HepG2 (cell line): ENCODE results near the gene ABCA4. TPM values are rescaled to one million over a fixed set of nuclear protein-coding genes. Genes with fewer than 3 reads are reported as not detected.
A peak's percentile ranks its signal among the peaks of the same experiment; 100 is the strongest.

Experiments used
- ASH2L ChIP-seq: fragments of 300-600, 200-600 bp; sonication (generic); IDR thresholded peaks from 2 replicates; pipeline ENCODE4 v1.7.0; 2017; ENCODE audit warnings: low read depth, mild to moderate bottlenecking, moderate library complexity, mixed read lengths, low read length; ENCODE audit not compliant: insufficient read length
- CREB1 ChIP-seq, 2 experiments: fragments of 450-650 bp in 1 of 2; IDR thresholded peaks; 2 replicates each; pipeline ENCODE4 v1.6.1; 2016 to 2017; ENCODE audit warnings: control low read depth in 1 of 2, mild to moderate bottlenecking in 1 of 2, missing compliant biosample characterization in 1 of 2, missing genetic modification characterization in 1 of 2
- DR1 ChIP-seq: sonication (generic); formaldehyde crosslinking; IDR thresholded peaks from 2 replicates; pipeline ENCODE4 v1.8.0; 2021; ENCODE audit warnings: mild to moderate bottlenecking, missing genetic modification reagents, inconsistent platforms
- FOXA3 ChIP-seq: IDR thresholded peaks from 2 replicates; pipeline ENCODE4 v1.6.1; 2016; ENCODE audit warnings: missing genetic modification reagents, missing compliant biosample characterization
- NKX3-1 ChIP-seq: sonication (generic); formaldehyde crosslinking; IDR thresholded peaks from 2 replicates; pipeline ENCODE4 v1.5.0; 2020; ENCODE audit warnings: missing genetic modification reagents
- ZBTB42 ChIP-seq: sonication (generic); formaldehyde crosslinking; IDR thresholded peaks from 2 replicates; pipeline ENCODE4 v1.5.0; 2020; ENCODE audit warnings: mild to moderate bottlenecking, missing genetic modification reagents
- ZNF672 ChIP-seq: sonication (generic); formaldehyde crosslinking; IDR thresholded peaks from 2 replicates; pipeline ENCODE4 v1.8.1; 2022; ENCODE audit warnings: missing genetic modification reagents
- ZNF816 ChIP-seq: sonication (generic); formaldehyde crosslinking; IDR thresholded peaks from 2 replicates; pipeline ENCODE4 v1.8.0; 2022; ENCODE audit warnings: missing genetic modification reagents, mild to moderate bottlenecking, borderline replicate concordance
- polyA plus RNA-seq, 8 experiments: library from polyadenylated mRNA; depleted of rRNA in 3 of 8; stranded (reverse) in 7 of 8; unstranded in 1 of 8; fragments of >200 nt; fragmentation: Illumina TruSeq in 4 of 8; extraction: Trizol in 4 of 8; gene quantifications; 2 replicates each; pipeline versions ENCODE4 v1.2.1 to v1.2.3, GENCODE V29; 2011 to 2016; ENCODE audit warnings: low read depth in 4 of 8, missing spikeins in 1 of 8, mixed read lengths in 1 of 8; ENCODE audit not compliant: insufficient read depth in 1 of 8
- total RNA-seq, 5 experiments: library from RNA; depleted of rRNA; stranded (reverse); fragments of >200 nt; fragmentation: Illumina TruSeq; extraction: Trizol; gene quantifications; 2 replicates each; pipeline ENCODE4 v1.2.3, GENCODE V29; 2016; ENCODE audit warnings: low read depth in 1 of 5
- TF ChIP-seq, protein P1 (sequence below), 2 experiments: sonication (generic) in 1 of 2; formaldehyde crosslinking in 1 of 2; IDR thresholded peaks; 2 replicates each; pipeline versions ENCODE4 v1.6.1 to v1.9.0; 2014 to 2022; ENCODE audit warnings: antibody characterized with exemption in 1 of 2, borderline replicate concordance in 1 of 2, inconsistent platforms in 1 of 2, low read depth in 1 of 2, missing genetic modification reagents in 1 of 2
- TF ChIP-seq, protein P2 (sequence below): sonication (generic); formaldehyde crosslinking; IDR thresholded peaks from 2 replicates; pipeline ENCODE4 v1.9.0; 2021; ENCODE audit warnings: mild to moderate bottlenecking, missing genetic modification reagents
- TF ChIP-seq, protein P3 (sequence below), 2 experiments: fragments of 450-650 bp in 1 of 2; sonication (generic) in 1 of 2; formaldehyde crosslinking; IDR thresholded peaks; 2 replicates each; pipeline versions ENCODE4 v1.5.0 to v1.8.0; 2020 to 2022; ENCODE audit warnings: mild to moderate bottlenecking in 1 of 2, missing genetic modification reagents in 1 of 2
- TF ChIP-seq, protein P4 (sequence below): IDR thresholded peaks from 2 replicates; pipeline ENCODE4 v1.6.1; 2016; ENCODE audit warnings: missing compliant biosample characterization, missing genetic modification reagents, borderline replicate concordance

Gene ABCA4
- total and polyA plus RNA-seq, 2 of the 13 experiments (the other 11 are each of a cell fraction or from before 2014, with no cell fraction given) = 0.24 to 0.67 TPM

DNA sequence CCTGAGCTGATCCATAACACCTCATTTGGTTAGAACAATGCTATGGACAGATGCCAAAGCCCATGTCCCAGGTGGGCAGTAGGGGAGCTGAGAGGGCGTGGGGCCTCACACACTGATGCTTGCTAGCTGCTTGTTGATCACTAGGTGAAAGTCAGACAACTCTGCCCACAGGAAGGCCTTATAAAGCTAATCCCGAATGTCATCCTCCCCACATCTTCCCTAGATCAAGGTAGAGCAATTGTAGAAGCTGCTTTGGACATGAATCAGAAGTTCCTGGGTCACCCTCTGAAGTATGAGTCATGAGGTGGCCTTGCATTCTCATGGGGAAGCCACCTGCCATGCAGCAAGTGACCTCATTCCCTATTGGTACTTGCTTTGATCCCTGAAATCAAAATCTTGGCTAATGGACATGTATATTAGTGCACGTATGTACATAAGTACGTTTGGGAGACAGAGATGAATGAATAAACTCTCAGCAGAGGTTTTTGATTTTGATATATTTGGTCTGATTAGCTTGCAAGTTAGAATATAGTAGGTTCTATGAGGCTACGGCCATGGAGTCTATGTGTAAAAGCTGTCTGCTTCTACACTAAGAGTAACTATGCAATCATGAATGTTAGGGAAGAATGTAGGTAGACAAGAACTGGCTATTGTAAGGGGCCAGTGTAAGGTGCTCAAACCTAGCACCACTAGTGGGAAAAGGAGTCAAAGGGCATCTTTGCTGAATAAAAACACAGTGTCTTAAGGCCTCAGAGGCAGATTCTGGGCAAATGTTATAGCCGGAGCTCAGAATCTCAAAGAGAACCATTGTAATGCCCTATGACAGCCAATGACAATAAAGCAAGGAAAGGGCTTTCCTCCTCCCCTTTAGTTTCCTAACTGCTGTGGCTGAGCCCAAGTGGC is 52.6 kb downstream of the ABCA4 start (continued):
- TF ChIP-seq, protein P1, sequence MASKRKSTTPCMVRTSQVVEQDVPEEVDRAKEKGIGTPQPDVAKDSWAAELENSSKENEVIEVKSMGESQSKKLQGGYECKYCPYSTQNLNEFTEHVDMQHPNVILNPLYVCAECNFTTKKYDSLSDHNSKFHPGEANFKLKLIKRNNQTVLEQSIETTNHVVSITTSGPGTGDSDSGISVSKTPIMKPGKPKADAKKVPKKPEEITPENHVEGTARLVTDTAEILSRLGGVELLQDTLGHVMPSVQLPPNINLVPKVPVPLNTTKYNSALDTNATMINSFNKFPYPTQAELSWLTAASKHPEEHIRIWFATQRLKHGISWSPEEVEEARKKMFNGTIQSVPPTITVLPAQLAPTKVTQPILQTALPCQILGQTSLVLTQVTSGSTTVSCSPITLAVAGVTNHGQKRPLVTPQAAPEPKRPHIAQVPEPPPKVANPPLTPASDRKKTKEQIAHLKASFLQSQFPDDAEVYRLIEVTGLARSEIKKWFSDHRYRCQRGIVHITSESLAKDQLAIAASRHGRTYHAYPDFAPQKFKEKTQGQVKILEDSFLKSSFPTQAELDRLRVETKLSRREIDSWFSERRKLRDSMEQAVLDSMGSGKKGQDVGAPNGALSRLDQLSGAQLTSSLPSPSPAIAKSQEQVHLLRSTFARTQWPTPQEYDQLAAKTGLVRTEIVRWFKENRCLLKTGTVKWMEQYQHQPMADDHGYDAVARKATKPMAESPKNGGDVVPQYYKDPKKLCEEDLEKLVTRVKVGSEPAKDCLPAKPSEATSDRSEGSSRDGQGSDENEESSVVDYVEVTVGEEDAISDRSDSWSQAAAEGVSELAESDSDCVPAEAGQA (IDR thresholded peaks at IDR 0.05; ENCODE audit: low read depth) = no peak
- TF ChIP-seq, protein P1 (CRISPR knock-in tag; IDR thresholded peaks at IDR 0.05; ENCODE audit: borderline replicate concordance) = no peak
- TF ChIP-seq, protein P2, sequence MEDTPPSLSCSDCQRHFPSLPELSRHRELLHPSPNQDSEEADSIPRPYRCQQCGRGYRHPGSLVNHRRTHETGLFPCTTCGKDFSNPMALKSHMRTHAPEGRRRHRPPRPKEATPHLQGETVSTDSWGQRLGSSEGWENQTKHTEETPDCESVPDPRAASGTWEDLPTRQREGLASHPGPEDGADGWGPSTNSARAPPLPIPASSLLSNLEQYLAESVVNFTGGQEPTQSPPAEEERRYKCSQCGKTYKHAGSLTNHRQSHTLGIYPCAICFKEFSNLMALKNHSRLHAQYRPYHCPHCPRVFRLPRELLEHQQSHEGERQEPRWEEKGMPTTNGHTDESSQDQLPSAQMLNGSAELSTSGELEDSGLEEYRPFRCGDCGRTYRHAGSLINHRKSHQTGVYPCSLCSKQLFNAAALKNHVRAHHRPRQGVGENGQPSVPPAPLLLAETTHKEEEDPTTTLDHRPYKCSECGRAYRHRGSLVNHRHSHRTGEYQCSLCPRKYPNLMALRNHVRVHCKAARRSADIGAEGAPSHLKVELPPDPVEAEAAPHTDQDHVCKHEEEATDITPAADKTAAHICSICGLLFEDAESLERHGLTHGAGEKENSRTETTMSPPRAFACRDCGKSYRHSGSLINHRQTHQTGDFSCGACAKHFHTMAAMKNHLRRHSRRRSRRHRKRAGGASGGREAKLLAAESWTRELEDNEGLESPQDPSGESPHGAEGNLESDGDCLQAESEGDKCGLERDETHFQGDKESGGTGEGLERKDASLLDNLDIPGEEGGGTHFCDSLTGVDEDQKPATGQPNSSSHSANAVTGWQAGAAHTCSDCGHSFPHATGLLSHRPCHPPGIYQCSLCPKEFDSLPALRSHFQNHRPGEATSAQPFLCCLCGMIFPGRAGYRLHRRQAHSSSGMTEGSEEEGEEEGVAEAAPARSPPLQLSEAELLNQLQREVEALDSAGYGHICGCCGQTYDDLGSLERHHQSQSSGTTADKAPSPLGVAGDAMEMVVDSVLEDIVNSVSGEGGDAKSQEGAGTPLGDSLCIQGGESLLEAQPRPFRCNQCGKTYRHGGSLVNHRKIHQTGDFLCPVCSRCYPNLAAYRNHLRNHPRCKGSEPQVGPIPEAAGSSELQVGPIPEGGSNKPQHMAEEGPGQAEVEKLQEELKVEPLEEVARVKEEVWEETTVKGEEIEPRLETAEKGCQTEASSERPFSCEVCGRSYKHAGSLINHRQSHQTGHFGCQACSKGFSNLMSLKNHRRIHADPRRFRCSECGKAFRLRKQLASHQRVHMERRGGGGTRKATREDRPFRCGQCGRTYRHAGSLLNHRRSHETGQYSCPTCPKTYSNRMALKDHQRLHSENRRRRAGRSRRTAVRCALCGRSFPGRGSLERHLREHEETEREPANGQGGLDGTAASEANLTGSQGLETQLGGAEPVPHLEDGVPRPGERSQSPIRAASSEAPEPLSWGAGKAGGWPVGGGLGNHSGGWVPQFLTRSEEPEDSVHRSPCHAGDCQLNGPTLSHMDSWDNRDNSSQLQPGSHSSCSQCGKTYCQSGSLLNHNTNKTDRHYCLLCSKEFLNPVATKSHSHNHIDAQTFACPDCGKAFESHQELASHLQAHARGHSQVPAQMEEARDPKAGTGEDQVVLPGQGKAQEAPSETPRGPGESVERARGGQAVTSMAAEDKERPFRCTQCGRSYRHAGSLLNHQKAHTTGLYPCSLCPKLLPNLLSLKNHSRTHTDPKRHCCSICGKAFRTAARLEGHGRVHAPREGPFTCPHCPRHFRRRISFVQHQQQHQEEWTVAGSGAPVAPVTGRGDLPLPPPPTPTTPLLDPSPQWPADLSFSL (CRISPR knock-in tag) = no peak
- TF ChIP-seq, protein P3, sequence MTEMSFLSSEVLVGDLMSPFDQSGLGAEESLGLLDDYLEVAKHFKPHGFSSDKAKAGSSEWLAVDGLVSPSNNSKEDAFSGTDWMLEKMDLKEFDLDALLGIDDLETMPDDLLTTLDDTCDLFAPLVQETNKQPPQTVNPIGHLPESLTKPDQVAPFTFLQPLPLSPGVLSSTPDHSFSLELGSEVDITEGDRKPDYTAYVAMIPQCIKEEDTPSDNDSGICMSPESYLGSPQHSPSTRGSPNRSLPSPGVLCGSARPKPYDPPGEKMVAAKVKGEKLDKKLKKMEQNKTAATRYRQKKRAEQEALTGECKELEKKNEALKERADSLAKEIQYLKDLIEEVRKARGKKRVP (CRISPR knock-in tag; IDR thresholded peaks at IDR 0.05) = peak in 1 of 2 experiments; percentile 57; a peak in 1 of 4 replicates
- TF ChIP-seq NKX3-1 = no peak
- TF ChIP-seq ASH2L = peak; percentile 41
- TF ChIP-seq CREB1 (IDR thresholded peaks at IDR 0.05) = peak; percentile 54; the same call in 1 of the 2 replicates
- TF ChIP-seq CREB1 (CRISPR knock-in tag; IDR thresholded peaks at IDR 0.05) = no peak
- 0 out of 2 replicates have a peak, but pooled peaks have one; percentile 20 for TF ChIP-seq ZNF816 (CRISPR knock-in tag)
- TF ChIP-seq DR1 (CRISPR knock-in tag) = no peak
- peak; percentile 67; the same call in 1 of the 2 replicates for TF ChIP-seq FOXA3
- TF ChIP-seq, protein P4, sequence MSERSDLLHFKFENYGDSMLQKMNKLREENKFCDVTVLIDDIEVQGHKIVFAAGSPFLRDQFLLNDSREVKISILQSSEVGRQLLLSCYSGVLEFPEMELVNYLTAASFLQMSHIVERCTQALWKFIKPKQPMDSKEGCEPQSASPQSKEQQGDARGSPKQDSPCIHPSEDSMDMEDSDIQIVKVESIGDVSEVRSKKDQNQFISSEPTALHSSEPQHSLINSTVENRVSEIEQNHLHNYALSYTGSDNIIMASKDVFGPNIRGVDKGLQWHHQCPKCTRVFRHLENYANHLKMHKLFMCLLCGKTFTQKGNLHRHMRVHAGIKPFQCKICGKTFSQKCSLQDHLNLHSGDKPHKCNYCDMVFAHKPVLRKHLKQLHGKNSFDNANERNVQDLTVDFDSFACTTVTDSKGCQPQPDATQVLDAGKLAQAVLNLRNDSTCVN = no peak
- TF ChIP-seq ZNF672 (CRISPR knock-in tag) = no peak
- no peak for TF ChIP-seq ZBTB42 (CRISPR knock-in tag)
